Left lung (tissue), 10 donors: ENCODE results near the gene NFAT5. TPM values are rescaled to one million over a fixed set of nuclear protein-coding genes. Genes with fewer than 3 reads are reported as not detected.

Experiments used
- ATAC-seq: fragments of 200-7000 bp; cut with Tn5 transposase; one replicate; pipeline ENCODE4 v1.9.1; 2020; ENCODE audit warnings: moderate library complexity
- DNase-seq, 4 donors: peaks; one replicate each; pipeline ENCODE4 v3.0.0-alpha.2; 2013 to 2020
- H3K27ac ChIP-seq, 2 donors: fragments of 200-600 bp; sonication (generic) in 1 of 2; one replicate each; pipeline versions ENCODE4 v1.5.0 to v1.8.0; 2020 to 2021
- H3K27me3 ChIP-seq, 2 donors: fragments of 200-600 bp; sonication (generic) in 1 of 2; one replicate each; pipeline versions ENCODE4 v1.5.0 to v1.8.0; 2020 to 2021
- H3K36me3 ChIP-seq, 2 donors: fragments of 200-600 bp; sonication (generic) in 1 of 2; one replicate each; pipeline versions ENCODE4 v1.5.0 to v1.8.0; 2020 to 2021
- H3K4me1 ChIP-seq, 2 donors: fragments of 200-600 bp; one replicate each; pipeline ENCODE4 v1.8.0; 2021
- H3K4me3 ChIP-seq, 2 donors: fragments of 200-600 bp; sonication (generic) in 1 of 2; one replicate each; pipeline versions ENCODE4 v1.5.0 to v1.8.0; 2020 to 2021; ENCODE audit warnings: mild to moderate bottlenecking in 1 of 2
- H3K9me3 ChIP-seq, 2 donors: fragments of 200-600 bp; sonication (generic) in 1 of 2; one replicate each; pipeline versions ENCODE4 v1.5.0 to v1.8.0; 2020 to 2021
- CTCF ChIP-seq, 2 donors: fragments of 200-600 bp; sonication (generic) in 1 of 2; IDR thresholded peaks; one replicate each; pipeline versions ENCODE4 v1.5.0 to v1.8.0; 2021; ENCODE audit warnings: antibody characterized with exemption in 2 of 2
- intact Hi-C, 2 donors: fragments of 100-400 bp; cut with DNase I; formaldehyde crosslinking; loops; one replicate each; pipeline versions ENCODE4 v1.11.2 to v1.14.2; 2022
- polyA plus RNA-seq, 6 donors: library from polyadenylated mRNA; unstranded; fragments of 120-200 nt; gene quantifications; one replicate each; pipeline ENCODE4 v1.2.1, GENCODE V29; 2013; ENCODE audit not compliant: insufficient read length in 6 of 6
- total RNA-seq, 2 donors: library from RNA; stranded (reverse); fragmentation: NEBNext Ultra II Directional; extraction: Animal tissue kit (Norgen Biotek cat#: 25700); gene quantifications; one replicate each; pipeline ENCODE4 v1.2.1, GENCODE V29; 2021
- donor health status: DM: no; HTN: yes; CAD: no.
- donor health status: DM: no; HTN: no; CAD: no.

The NFAT5 gene
- total and polyA plus RNA-seq, 8 donors = 44.8 to 66.0 (median 57.9) TPM

GRCh38 chr16:69741951-69742904 is 176.5 kb downstream of the NFAT5 start:
- H3K27ac ChIP-seq = peak overlapping the region in 1 of 2 donors; percentile 1
- intact Hi-C loops = no loop called here

GRCh38 chr16:69744363-69745231 is 178.8 kb downstream of the NFAT5 start:
- no peaks in the 10 kb centered on the region for H3K27me3 ChIP-seq
- H3K36me3 ChIP-seq = peaks cover 0 to 100% of the 10 kb centered on the region in 2 donors
- no peak overlapping the region for H3K4me3 ChIP-seq
- DNase-seq = no peak
- no peak overlapping the region for H3K27ac ChIP-seq
- H3K9me3 ChIP-seq = no peaks in the 10 kb centered on the region
- no peak for ATAC-seq
- intact Hi-C loops = no loop called here
- no peak for TF ChIP-seq CTCF (IDR thresholded peaks at IDR 0.05)
- H3K4me1 ChIP-seq = peaks cover 0 to 15% of the 10 kb centered on the region in 2 donors

More at GRCh38 chr16:69741951-69742904, 176.5 kb downstream of the NFAT5 start:
- H3K4me1 ChIP-seq = peaks cover 0 to 15% of the 10 kb centered on the region in 2 donors
- DNase-seq = peak in 3 of 4 donors; percentile 24 to 83 (median 52)
- peak; percentile 41 for ATAC-seq
- H3K9me3 ChIP-seq = no peaks in the 10 kb centered on the region
- TF ChIP-seq CTCF (IDR thresholded peaks at IDR 0.05) = no peak
- H3K4me3 ChIP-seq = no peak overlapping the region
- peaks cover 0 to 81% of the 10 kb centered on the region in 2 donors for H3K36me3 ChIP-seq
- no peaks in the 10 kb centered on the region for H3K27me3 ChIP-seq

- intact Hi-C loops = no loop called here
- TF ChIP-seq CTCF (IDR thresholded peaks at IDR 0.05) = no peak
Measured at GRCh38 chr16:69745232-69745612, 179.5 kb downstream of the NFAT5 start.

GRCh38 chr16:69745959-69746358 is 180.2 kb downstream of the NFAT5 start:
- H3K4me3 ChIP-seq = no peak overlapping the region
- H3K36me3 ChIP-seq = peaks cover 0 to 100% of the 10 kb centered on the region in 2 donors
- ATAC-seq = no peak
- intact Hi-C loops = no loop called here
- no peaks in the 10 kb centered on the region for H3K27me3 ChIP-seq
- no peaks in the 10 kb centered on the region for H3K9me3 ChIP-seq
- TF ChIP-seq CTCF (IDR thresholded peaks at IDR 0.05) = no peak
- no peak overlapping the region for H3K27ac ChIP-seq
- no peak for DNase-seq
- H3K4me1 ChIP-seq = peaks cover 0 to 15% of the 10 kb centered on the region in 2 donors

More at GRCh38 chr16:69745232-69745612, 179.5 kb downstream of the NFAT5 start:
- no peak overlapping the region for H3K27ac ChIP-seq
- H3K36me3 ChIP-seq = peaks cover 0 to 100% of the 10 kb centered on the region in 2 donors
- H3K9me3 ChIP-seq = no peaks in the 10 kb centered on the region
- DNase-seq (no peak), ATAC-seq (no peak)
- no peak overlapping the region for H3K4me3 ChIP-seq
- H3K27me3 ChIP-seq = no peaks in the 10 kb centered on the region
- H3K4me1 ChIP-seq = peaks cover 0 to 15% of the 10 kb centered on the region in 2 donors
